Measurements from ENCODE around the gene DLGAP1.

GRCh38 chr18:3900327-3900726, 554.8 kb downstream of the DLGAP1 start:
- TF ChIP-seq NRF1 (IDR thresholded peaks at IDR 0.05; ENCODE audit: low read depth, low read length) = no peak
- no peak for TF ChIP-seq JUND (IDR thresholded peaks at IDR 0.05)
- TF ChIP-seq CTCF (IDR thresholded peaks at IDR 0.05) = no peak
- no peak for TF ChIP-seq REST (IDR thresholded peaks at IDR 0.05; ENCODE audit: low read depth, low read length)
- TF ChIP-seq RAD21 (IDR thresholded peaks at IDR 0.05; ENCODE audit: low read length) = no peak
- no peak for TF ChIP-seq POLR2AphosphoS5 (IDR thresholded peaks at IDR 0.05; ENCODE audit: low read depth, low read length)
